Astrocyte (in vitro differentiated cells and primary cell): Measurements from ENCODE around the gene ROR1. TPM values are rescaled to one million over a fixed set of nuclear protein-coding genes. Genes with fewer than 3 reads are reported as not detected.

ENCODE experiments used
- DNase-seq: peaks from one replicate; pipeline ENCODE4 v3.0.0-alpha.2; 2010; ENCODE audit warnings: low read depth
- FAIRE-seq: peaks from 2 replicates; lab custom pipeline; 2011; peaks lifted over from hg19 to GRCh38; lab: Jason Lieb, UNC
- H2AFZ ChIP-seq: 2 replicates; pipeline ENCODE4 v1.6.0; 2012; ENCODE audit warnings: low read depth, low read length, inconsistent platforms
- H3K27ac ChIP-seq: 2 replicates; pipeline ENCODE4 v1.5.1; 2011; ENCODE audit warnings: low read depth, low read length, inconsistent platforms
- H3K27me3 ChIP-seq: 2 replicates; pipeline ENCODE4 v1.6.0; 2011; ENCODE audit warnings: low read length, inconsistent platforms; ENCODE audit not compliant: insufficient read depth
- H3K36me3 ChIP-seq: 2 replicates; pipeline ENCODE4 v1.5.1; 2011; ENCODE audit warnings: low read length, inconsistent platforms; ENCODE audit not compliant: insufficient read depth
- H3K4me1 ChIP-seq: 2 replicates; pipeline ENCODE4 v1.5.1; 2011; ENCODE audit warnings: low read length, inconsistent platforms; ENCODE audit not compliant: insufficient read depth
- H3K4me2 ChIP-seq: 2 replicates; pipeline ENCODE4 v1.6.0; 2012; ENCODE audit warnings: low read length, inconsistent platforms
- H3K4me3 ChIP-seq: 2 replicates; pipeline ENCODE4 v1.5.1; 2011; ENCODE audit warnings: low read depth, mild to moderate bottlenecking, low read length, inconsistent platforms; ENCODE audit not compliant: insufficient read depth
- H3K79me2 ChIP-seq: 2 replicates; pipeline ENCODE4 v1.6.0; 2012; ENCODE audit warnings: mild to moderate bottlenecking, low read length, inconsistent platforms; ENCODE audit not compliant: insufficient read depth
- H3K9ac ChIP-seq: 2 replicates; pipeline ENCODE4 v1.6.0; 2012; ENCODE audit warnings: mild to moderate bottlenecking, low read length, inconsistent platforms
- H3K9me3 ChIP-seq: 2 replicates; pipeline ENCODE4 v1.5.1; 2012; ENCODE audit warnings: low read depth, mild to moderate bottlenecking, low read length, inconsistent platforms; ENCODE audit not compliant: insufficient read depth
- H4K20me1 ChIP-seq: 2 replicates; pipeline ENCODE4 v1.6.0; 2012; ENCODE audit warnings: low read length, inconsistent platforms; ENCODE audit not compliant: insufficient read depth
- H3K27ac Mint-ChIP-seq: one replicate; pipeline ENCODE4 v1.8.0; 2021; ENCODE audit warnings: mild to moderate bottlenecking, mixed read lengths; ENCODE audit not compliant: unreplicated experiment
- H3K27me3 Mint-ChIP-seq: one replicate; pipeline ENCODE4 v1.8.0; 2021; ENCODE audit warnings: low read depth, mixed read lengths; ENCODE audit not compliant: unreplicated experiment
- H3K36me3 Mint-ChIP-seq: one replicate; pipeline ENCODE4 v1.8.0; 2021; ENCODE audit warnings: low read depth, mixed read lengths; ENCODE audit not compliant: unreplicated experiment
- H3K4me1 Mint-ChIP-seq: one replicate; pipeline ENCODE4 v1.8.0; 2021; ENCODE audit warnings: low read depth, mixed read lengths; ENCODE audit not compliant: unreplicated experiment
- H3K4me3 Mint-ChIP-seq: one replicate; pipeline ENCODE4 v1.8.0; 2021; ENCODE audit warnings: mild to moderate bottlenecking, moderate library complexity, mixed read lengths; ENCODE audit not compliant: unreplicated experiment
- H3K9me3 Mint-ChIP-seq: one replicate; pipeline ENCODE4 v1.8.0; 2021; ENCODE audit warnings: mild to moderate bottlenecking, mixed read lengths; ENCODE audit not compliant: unreplicated experiment
- CTCF ChIP-seq: IDR thresholded peaks from 2 replicates; pipeline ENCODE4 v1.5.1; 2011; ENCODE audit warnings: low read depth, mild to moderate bottlenecking, inconsistent platforms, low read length, moderate library complexity; ENCODE audit not compliant: insufficient read depth
- EZH2 ChIP-seq: IDR thresholded peaks from 2 replicates; pipeline ENCODE4 v1.6.1; 2012; ENCODE audit warnings: mild to moderate bottlenecking, low read length, inconsistent platforms; ENCODE audit not compliant: insufficient read depth
- total RNA-seq: library from RNA; stranded (reverse); gene quantifications from 2 replicates; pipeline ENCODE4 v1.2.1, GENCODE V29; 2021

Gene ROR1
- total RNA-seq, 1 donor from 2014 or later: 38.3 TPM

GRCh38 chr1:63945943-63946342 is 172.1 kb downstream of the ROR1 start:
- no peaks in the 10 kb centered on the region for H3K27me3 Mint-ChIP-seq
- Histone ChIP-seq H3K27ac (no peak overlapping the region), H3K9ac (no peak overlapping the region), H3K4me2 (no peak overlapping the region), H4K20me1 (no peaks in the 10 kb centered on the region), H3K36me3 (no peaks in the 10 kb centered on the region), H2AFZ (no peak overlapping the region), H3K27me3 (no peaks in the 10 kb centered on the region), H3K9me3 (no peaks in the 10 kb centered on the region), H3K79me2 (no peaks in the 10 kb centered on the region), H3K4me1 (peaks cover 6% of the 10 kb centered on the region), H3K4me3 (no peak overlapping the region)
- no peak overlapping the region for H3K27ac Mint-ChIP-seq
- H3K4me1 Mint-ChIP-seq: peaks cover 5% of the 10 kb centered on the region
- H3K36me3 Mint-ChIP-seq: peaks cover 6% of the 10 kb centered on the region
- H3K4me3 Mint-ChIP-seq: no peak overlapping the region
- DNase-seq: no peak
- no peaks in the 10 kb centered on the region for H3K9me3 Mint-ChIP-seq
- no peak for FAIRE-seq
- TF ChIP-seq CTCF: no peak
- TF ChIP-seq EZH2: no peak

- H3K9ac ChIP-seq: no peak overlapping the region
- H3K4me1 ChIP-seq: peaks cover 6% of the 10 kb centered on the region
- no peaks in the 10 kb centered on the region for H3K79me2 ChIP-seq
- H3K27ac ChIP-seq: peak overlapping the region; percentile 3
- no peaks in the 10 kb centered on the region for H3K36me3 ChIP-seq
- H3K27ac Mint-ChIP-seq: no peak overlapping the region
- H3K4me2 ChIP-seq: no peak overlapping the region
- DNase-seq (peak; percentile 45), FAIRE-seq (no peak)
- no peaks in the 10 kb centered on the region for H4K20me1 ChIP-seq
- TF ChIP-seq EZH2 (no peak), CTCF (no peak)
- peaks cover 12% of the 10 kb centered on the region for H3K4me1 Mint-ChIP-seq
- no peak overlapping the region for H2AFZ ChIP-seq
- H3K9me3 Mint-ChIP-seq: no peaks in the 10 kb centered on the region
- no peak overlapping the region for H3K4me3 ChIP-seq
- peaks cover 6% of the 10 kb centered on the region for H3K36me3 Mint-ChIP-seq
- no peaks in the 10 kb centered on the region for H3K9me3 ChIP-seq
- H3K27me3 ChIP-seq: no peaks in the 10 kb centered on the region
- no peaks in the 10 kb centered on the region for H3K27me3 Mint-ChIP-seq
- no peak overlapping the region for H3K4me3 Mint-ChIP-seq
These were observed 173.2 kb downstream of the ROR1 start for GRCh38 chr1:63946866-63947491.

- Mint-ChIP-seq H3K4me1 (peaks cover 13% of the 10 kb centered on the region), H3K27ac (no peak overlapping the region), H3K36me3 (peaks cover 6% of the 10 kb centered on the region), H3K27me3 (no peaks in the 10 kb centered on the region), H3K4me3 (no peak overlapping the region), H3K9me3 (no peaks in the 10 kb centered on the region)
- Histone ChIP-seq H3K79me2 (no peaks in the 10 kb centered on the region), H3K9ac (no peak overlapping the region), H3K4me3 (no peak overlapping the region), H3K4me1 (peaks cover 6% of the 10 kb centered on the region), H3K27me3 (no peaks in the 10 kb centered on the region), H4K20me1 (no peaks in the 10 kb centered on the region), H3K27ac (no peak overlapping the region), H2AFZ (no peak overlapping the region), H3K9me3 (no peaks in the 10 kb centered on the region), H3K36me3 (no peaks in the 10 kb centered on the region), H3K4me2 (no peak overlapping the region)
- FAIRE-seq: no peak
- no peak for DNase-seq
- TF ChIP-seq EZH2 (no peak), CTCF (no peak)
These were observed 174.1 kb downstream of the ROR1 start for GRCh38 chr1:63947904-63948303.
